Measurements from ENCODE around the gene NUDCD3.

Gene NUDCD3

DNA sequence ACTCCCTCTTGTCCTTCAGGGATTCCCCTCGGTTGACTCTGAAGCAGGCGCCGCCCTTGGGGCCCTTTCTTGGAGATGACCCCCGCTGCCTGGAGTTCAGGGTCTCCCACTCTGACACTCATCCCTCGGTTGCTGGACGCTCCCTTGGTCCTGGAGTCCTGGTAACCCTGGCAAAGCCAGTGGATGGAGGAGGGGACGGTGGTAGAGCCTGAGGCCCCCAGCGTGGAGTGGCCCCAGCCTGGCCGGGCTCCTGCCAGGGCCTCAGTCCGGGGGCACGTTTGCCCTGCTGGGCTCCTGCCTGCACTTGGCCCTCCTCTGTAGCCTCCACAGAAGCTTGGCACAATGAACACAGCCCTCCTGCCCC lies 155.7 kb downstream of the NUDCD3 start:
- Mint-ChIP-seq H3K27ac (no peak overlapping the region), H3K9me3 (peaks cover 8% of the 10 kb centered on the region), H3K4me3 (no peak overlapping the region), H3K4me1 (peaks cover 21% of the 10 kb centered on the region), H3K27me3 (ENCODE audit: low read depth) (peaks cover 11% of the 10 kb centered on the region), H3K36me3 (ENCODE audit: low read depth) (no peaks in the 10 kb centered on the region)
- TF ChIP-seq, protein P1, sequence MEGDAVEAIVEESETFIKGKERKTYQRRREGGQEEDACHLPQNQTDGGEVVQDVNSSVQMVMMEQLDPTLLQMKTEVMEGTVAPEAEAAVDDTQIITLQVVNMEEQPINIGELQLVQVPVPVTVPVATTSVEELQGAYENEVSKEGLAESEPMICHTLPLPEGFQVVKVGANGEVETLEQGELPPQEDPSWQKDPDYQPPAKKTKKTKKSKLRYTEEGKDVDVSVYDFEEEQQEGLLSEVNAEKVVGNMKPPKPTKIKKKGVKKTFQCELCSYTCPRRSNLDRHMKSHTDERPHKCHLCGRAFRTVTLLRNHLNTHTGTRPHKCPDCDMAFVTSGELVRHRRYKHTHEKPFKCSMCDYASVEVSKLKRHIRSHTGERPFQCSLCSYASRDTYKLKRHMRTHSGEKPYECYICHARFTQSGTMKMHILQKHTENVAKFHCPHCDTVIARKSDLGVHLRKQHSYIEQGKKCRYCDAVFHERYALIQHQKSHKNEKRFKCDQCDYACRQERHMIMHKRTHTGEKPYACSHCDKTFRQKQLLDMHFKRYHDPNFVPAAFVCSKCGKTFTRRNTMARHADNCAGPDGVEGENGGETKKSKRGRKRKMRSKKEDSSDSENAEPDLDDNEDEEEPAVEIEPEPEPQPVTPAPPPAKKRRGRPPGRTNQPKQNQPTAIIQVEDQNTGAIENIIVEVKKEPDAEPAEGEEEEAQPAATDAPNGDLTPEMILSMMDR (IDR thresholded peaks at IDR 0.05; ENCODE audit: unreplicated experiment in 3 of 3) = no peak

DNA sequence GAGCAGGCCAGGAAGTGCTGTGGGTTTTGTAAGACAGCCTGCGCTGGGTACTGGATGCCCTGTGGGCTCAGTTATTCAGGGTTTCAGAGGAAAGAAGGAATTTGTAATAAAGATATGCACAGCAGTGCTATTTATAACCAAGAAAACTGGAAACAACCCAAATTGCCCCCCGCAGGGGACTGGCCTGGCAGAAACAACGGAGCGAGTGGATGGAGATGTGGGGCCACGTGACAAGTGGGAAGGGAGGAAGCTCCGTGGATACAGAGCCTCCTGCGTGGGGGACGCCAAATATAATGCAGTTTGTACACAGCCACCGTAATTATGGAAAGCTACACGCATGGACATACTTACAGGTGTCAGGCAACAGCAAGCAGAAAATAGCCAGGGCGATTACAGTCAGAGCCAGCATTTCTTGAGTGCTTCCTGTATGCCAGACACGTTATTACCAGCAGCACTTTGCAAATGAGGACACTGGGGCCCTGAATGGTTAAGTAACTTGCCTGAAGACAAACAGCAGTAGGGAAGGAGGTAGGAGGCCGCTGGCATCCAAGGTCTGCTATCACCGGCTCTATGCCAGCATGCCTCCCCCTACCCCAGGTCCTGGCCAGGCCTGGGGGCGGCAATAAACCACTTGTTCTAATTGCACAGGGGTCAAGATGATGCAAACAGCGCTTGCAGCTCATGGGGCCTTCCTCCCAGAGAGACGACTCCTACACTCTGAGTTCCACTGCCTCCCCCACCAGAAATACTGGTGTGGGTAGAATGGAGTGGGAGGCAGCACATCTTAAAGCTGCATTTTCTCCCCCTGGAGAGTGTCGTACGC lies 156.3 kb downstream of the NUDCD3 start:
- TF ChIP-seq, protein P1 (IDR thresholded peaks at IDR 0.05; ENCODE audit: unreplicated experiment in 3 of 3) = no peak
- Mint-ChIP-seq H3K27me3 (ENCODE audit: low read depth) (peaks cover 12% of the 10 kb centered on the region), H3K4me3 (peak overlapping the region in 1 of 3 experiments; percentile 14)

DNA sequence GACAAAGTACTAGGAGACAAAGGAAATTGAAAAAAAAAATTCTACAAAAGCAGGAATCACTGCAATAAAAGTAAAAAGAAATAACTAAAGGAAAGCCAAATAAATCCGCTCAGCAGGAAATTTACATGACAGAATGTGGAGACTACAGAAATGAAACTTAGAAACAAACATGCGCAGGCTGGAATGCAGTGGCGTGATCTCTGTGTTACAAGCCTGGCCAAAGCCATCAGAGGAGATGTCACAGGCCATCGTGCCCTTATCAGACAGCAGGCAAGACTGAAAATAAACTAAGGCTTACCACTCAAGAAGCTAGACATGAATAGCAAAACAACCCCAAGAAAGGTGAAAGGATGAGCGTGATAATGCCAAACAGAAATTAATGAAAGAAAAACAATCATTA lies 158.8 kb downstream of the NUDCD3 start:
- Mint-ChIP-seq H3K9me3 (peaks cover 4% of the 10 kb centered on the region), H3K4me1 (peaks cover 21% of the 10 kb centered on the region), H3K36me3 (ENCODE audit: low read depth) (no peaks in the 10 kb centered on the region), H3K27me3 (ENCODE audit: low read depth) (peaks cover 27% of the 10 kb centered on the region), H3K4me3 (peak overlapping the region in 1 of 3 experiments; percentile 15), H3K27ac (peak overlapping the region in 2 of 3 experiments; percentile 2 to 12)
- TF ChIP-seq, protein P1 (IDR thresholded peaks at IDR 0.05; ENCODE audit: unreplicated experiment in 3 of 3) = no peak

More for the DNA sequence above, 156.3 kb downstream of the NUDCD3 start:
- Mint-ChIP-seq H3K27ac (peak overlapping the region; percentile 7 to 75 (median 63)), H3K9me3 (peaks cover 8% of the 10 kb centered on the region), H3K4me1 (peaks cover 21% of the 10 kb centered on the region), H3K36me3 (ENCODE audit: low read depth) (no peaks in the 10 kb centered on the region)

DNA sequence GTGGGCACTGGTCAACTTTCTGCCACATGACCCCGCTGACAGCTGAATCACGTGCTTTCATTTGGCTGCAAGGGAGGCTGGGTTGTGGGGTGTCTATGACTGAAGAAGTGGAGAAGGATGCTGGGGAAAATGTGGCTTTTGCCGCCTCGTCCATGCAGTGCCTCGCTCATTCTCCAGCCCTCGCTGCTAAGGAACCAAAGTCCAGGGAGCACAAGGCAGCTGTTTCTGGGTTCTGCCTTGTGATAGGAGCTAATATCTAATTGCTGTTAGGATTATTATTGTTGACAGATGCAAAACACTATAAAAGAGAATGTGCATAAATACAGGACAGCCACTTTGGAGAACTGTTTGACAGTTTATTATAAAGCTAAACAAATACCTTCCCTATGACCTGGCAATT lies 160.1 kb downstream of the NUDCD3 start:
- no peak overlapping the region for H3K27ac Mint-ChIP-seq
- TF ChIP-seq, protein P1 (IDR thresholded peaks at IDR 0.05; ENCODE audit: unreplicated experiment in 3 of 3) = no peak
- no peaks in the 10 kb centered on the region for H3K9me3 Mint-ChIP-seq
- peak overlapping the region in 1 of 3 experiments; percentile 32 for H3K4me3 Mint-ChIP-seq
- peaks cover 32% of the 10 kb centered on the region for H3K27me3 Mint-ChIP-seq (ENCODE audit: low read depth)
- peaks cover 26% of the 10 kb centered on the region for H3K4me1 Mint-ChIP-seq
- no peaks in the 10 kb centered on the region for H3K36me3 Mint-ChIP-seq (ENCODE audit: low read depth)

DNA sequence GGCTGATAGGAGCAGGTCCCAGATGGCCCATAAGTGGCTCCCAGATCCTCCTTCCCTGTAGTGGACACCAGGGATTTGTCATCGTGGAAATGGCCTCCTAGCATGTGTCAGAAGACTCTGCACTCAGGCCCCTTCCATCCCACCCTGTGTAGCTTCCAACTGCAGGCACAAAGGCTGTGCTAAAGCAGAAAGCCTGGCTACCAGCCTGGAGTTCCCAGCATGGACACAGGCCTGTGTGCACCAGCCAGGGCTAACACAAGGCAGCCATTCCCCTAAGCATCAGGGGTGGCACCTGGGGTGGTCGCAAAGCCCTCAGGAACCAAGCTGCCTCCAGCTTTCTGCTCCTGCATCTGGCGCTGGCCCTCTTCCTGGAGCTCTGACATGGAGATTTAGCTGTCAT lies 160.6 kb downstream of the NUDCD3 start:
- H3K4me3 Mint-ChIP-seq = no peak overlapping the region
- TF ChIP-seq, protein P1 (IDR thresholded peaks at IDR 0.05; ENCODE audit: unreplicated experiment in 3 of 3) = no peak
- H3K9me3 Mint-ChIP-seq = no peaks in the 10 kb centered on the region
- H3K4me1 Mint-ChIP-seq = peaks cover 26% of the 10 kb centered on the region
- no peak overlapping the region for H3K27ac Mint-ChIP-seq
- H3K27me3 Mint-ChIP-seq (ENCODE audit: low read depth) = peaks cover 32% of the 10 kb centered on the region
- H3K36me3 Mint-ChIP-seq (ENCODE audit: low read depth) = no peaks in the 10 kb centered on the region

Measured in nephron (organoid).